ENCODE data around the gene CTSK. TPM values are rescaled to one million over a fixed set of nuclear protein-coding genes. Genes with fewer than 3 reads are reported as not detected.

CTSK gene
- total RNA-seq, 4 donors from 2014 or later: 3.0 to 71.7 (median 38.5) TPM

GRCh38 chr1:150810958-150811659 is 3.0 kb upstream of the CTSK start:
- peaks cover 14 to 56% (median 33%) of the 10 kb centered on the region in 3 donors for H3K36me3 ChIP-seq
- intact Hi-C loops (cut with DNase I): no loop called here
- no peaks in the 10 kb centered on the region for H3K9me3 ChIP-seq
- no peak overlapping the region for H3K27ac ChIP-seq
- H3K27me3 ChIP-seq: no peaks in the 10 kb centered on the region
- H3K4me1 ChIP-seq: peaks cover 0 to 23% (median 0%) of the 10 kb centered on the region in 3 donors
- WGBS, 2 donors: 73 to 74% methylated on average over 9 of the region's 9 CpGs
- no peak overlapping the region for H3K4me3 ChIP-seq
- TF ChIP-seq POLR2A (IDR thresholded peaks at IDR 0.05): no peak
- TF ChIP-seq, protein P1, sequence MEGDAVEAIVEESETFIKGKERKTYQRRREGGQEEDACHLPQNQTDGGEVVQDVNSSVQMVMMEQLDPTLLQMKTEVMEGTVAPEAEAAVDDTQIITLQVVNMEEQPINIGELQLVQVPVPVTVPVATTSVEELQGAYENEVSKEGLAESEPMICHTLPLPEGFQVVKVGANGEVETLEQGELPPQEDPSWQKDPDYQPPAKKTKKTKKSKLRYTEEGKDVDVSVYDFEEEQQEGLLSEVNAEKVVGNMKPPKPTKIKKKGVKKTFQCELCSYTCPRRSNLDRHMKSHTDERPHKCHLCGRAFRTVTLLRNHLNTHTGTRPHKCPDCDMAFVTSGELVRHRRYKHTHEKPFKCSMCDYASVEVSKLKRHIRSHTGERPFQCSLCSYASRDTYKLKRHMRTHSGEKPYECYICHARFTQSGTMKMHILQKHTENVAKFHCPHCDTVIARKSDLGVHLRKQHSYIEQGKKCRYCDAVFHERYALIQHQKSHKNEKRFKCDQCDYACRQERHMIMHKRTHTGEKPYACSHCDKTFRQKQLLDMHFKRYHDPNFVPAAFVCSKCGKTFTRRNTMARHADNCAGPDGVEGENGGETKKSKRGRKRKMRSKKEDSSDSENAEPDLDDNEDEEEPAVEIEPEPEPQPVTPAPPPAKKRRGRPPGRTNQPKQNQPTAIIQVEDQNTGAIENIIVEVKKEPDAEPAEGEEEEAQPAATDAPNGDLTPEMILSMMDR (IDR thresholded peaks at IDR 0.05): no peak
- DNase-seq: no peak

DNA sequence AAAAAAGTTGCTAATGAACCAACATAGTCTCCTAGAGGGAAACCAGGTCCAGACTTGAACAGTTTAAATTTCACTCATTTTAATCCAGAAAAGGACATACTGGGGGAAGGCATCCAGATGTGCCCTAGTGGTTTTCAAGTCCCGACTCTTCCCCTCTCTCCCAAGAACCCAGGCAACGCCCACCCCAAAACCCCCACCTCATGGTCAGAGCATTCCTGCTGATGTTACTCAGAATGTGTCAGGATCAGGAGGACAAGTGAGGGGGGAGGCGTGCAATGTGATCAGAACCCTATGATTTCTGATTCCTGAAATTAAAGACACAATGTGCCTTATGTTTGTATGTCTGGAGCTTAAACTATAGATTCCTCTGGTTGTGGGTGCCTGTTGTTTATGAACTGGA is 1.6 kb upstream of the CTSK start:
- TF ChIP-seq POLR2A (IDR thresholded peaks at IDR 0.05): no peak
- TF ChIP-seq, protein P1 (IDR thresholded peaks at IDR 0.05): no peak
- no peak overlapping the region for H3K4me3 ChIP-seq
- peaks cover 0 to 23% (median 0%) of the 10 kb centered on the region in 3 donors for H3K4me1 ChIP-seq
- DNase-seq: no peak
- H3K36me3 ChIP-seq: peaks cover 12 to 42% (median 27%) of the 10 kb centered on the region in 3 donors
- H3K27ac ChIP-seq: peak overlapping the region in 2 of 4 donors; percentile 30 to 61
- no peaks in the 10 kb centered on the region for H3K9me3 ChIP-seq
- intact Hi-C loops (cut with DNase I): no loop called here
- WGBS, 2 donors: 63 to 65% methylated on average over 3 of the region's 3 CpGs
- no peaks in the 10 kb centered on the region for H3K27me3 ChIP-seq

GRCh38 chr1:150808846-150809245 is 786 bp upstream of the CTSK start:
- H3K27me3 ChIP-seq: no peaks in the 10 kb centered on the region
- peak overlapping the region in 3 of 4 donors; percentile 30 to 61 (median 46) for H3K27ac ChIP-seq
- peak overlapping the region in 2 of 4 donors; percentile 34 to 56 for H3K4me3 ChIP-seq
- intact Hi-C loops (cut with DNase I): no loop called here
- H3K9me3 ChIP-seq: no peaks in the 10 kb centered on the region
- TF ChIP-seq, protein P1 (IDR thresholded peaks at IDR 0.05): no peak
- TF ChIP-seq POLR2A (IDR thresholded peaks at IDR 0.05): no peak
- WGBS, 2 donors: 66 to 71% methylated on average over 2 of the region's 2 CpGs
- H3K4me1 ChIP-seq: peaks cover 0 to 23% (median 0%) of the 10 kb centered on the region in 3 donors
- no peak for DNase-seq
- peaks cover 10 to 36% (median 21%) of the 10 kb centered on the region in 3 donors for H3K36me3 ChIP-seq

GRCh38 chr1:150807249-150808023 is 624 bp downstream of the CTSK start:
- Histone ChIP-seq H3K9me3 (no peaks in the 10 kb centered on the region), H3K27ac (peak overlapping the region in 3 of 4 donors; percentile 39 to 61 (median 46)), H3K36me3 (peaks cover 6 to 35% (median 11%) of the 10 kb centered on the region in 3 donors), H3K4me3 (peak overlapping the region; percentile 13 to 56 (median 28)), H3K4me1 (peaks cover 0 to 23% (median 0%) of the 10 kb centered on the region in 3 donors), H3K27me3 (no peaks in the 10 kb centered on the region)
- 40 to 56% methylated on average over 7 of the region's 7 CpGs for WGBS, 2 donors
- intact Hi-C loops (cut with DNase I): no loop called here
- DNase-seq: no peak
- TF ChIP-seq POLR2A (IDR thresholded peaks at IDR 0.05): no peak
- TF ChIP-seq, protein P1 (IDR thresholded peaks at IDR 0.05): no peak

- Histone ChIP-seq H3K36me3 (peaks cover 0 to 26% (median 0%) of the 10 kb centered on the region in 3 donors), H3K4me3 (no peak overlapping the region), H3K4me1 (peaks cover 0 to 23% (median 0%) of the 10 kb centered on the region in 3 donors), H3K27ac (peak overlapping the region in 1 of 4 donors; percentile 5), H3K9me3 (no peaks in the 10 kb centered on the region), H3K27me3 (no peaks in the 10 kb centered on the region)
- no peak for DNase-seq
- TF ChIP-seq, protein P1 (IDR thresholded peaks at IDR 0.05): no peak
- no peak for TF ChIP-seq POLR2A (IDR thresholded peaks at IDR 0.05)
- 77 to 79% methylated on average over 4 of the region's 4 CpGs for WGBS, 2 donors
- intact Hi-C loops (cut with DNase I): no loop called here
Measured at GRCh38 chr1:150805899-150806298, 2.2 kb downstream of the CTSK start.

All from esophagus squamous epithelium (tissue), 5 donors.